Measurements from ENCODE around the gene DENND4C. TPM values are rescaled to one million over a fixed set of nuclear protein-coding genes. Genes with fewer than 3 reads are reported as not detected.
"Not testable (repeated sequence)": the region's sequence is repeated elsewhere in the genome, so short reads cannot be mapped to it uniquely, and the experiment has no call there.

DENND4C gene
- total RNA-seq, 1 experiment from 2014 or later = 40.1 TPM

DNA sequence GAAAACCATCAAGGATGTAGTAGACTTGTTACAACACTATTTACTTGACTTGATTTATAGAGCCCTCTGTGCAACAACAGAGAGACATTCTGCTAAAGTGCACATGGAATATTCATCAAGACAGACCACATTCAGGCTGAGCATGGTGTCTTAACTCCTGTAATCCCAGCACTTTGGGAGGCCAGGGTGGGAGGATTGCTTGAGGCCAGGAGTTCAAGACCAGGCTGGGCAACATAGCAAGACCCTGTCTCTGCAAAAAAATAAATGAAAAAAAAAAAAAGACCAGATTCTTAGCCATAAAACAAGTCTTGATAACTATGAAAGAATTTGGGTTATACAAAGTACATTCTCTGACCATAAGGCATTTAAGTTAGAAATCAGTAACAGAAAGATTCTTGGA is 25.3 kb downstream of the DENND4C start:
- ChIA-PET CTCF (no interaction called here), POLR2A (no interaction called here)
- TF ChIP-seq CTCF (IDR thresholded peaks at IDR 0.05; ENCODE audit: insufficient read depth in 1 of 2, low read depth in 1 of 2, low read length in 1 of 2, severe bottlenecking in 1 of 2, unreplicated experiment in 1 of 2) = no peak
- no peak overlapping the region for H3K4me3 Mint-ChIP-seq (ENCODE audit: unreplicated experiment)
- intact Hi-C loops (cut with micrococcal nuclease; ENCODE audit: unreplicated experiment) = no loop called here
- no peaks in the 10 kb centered on the region for H3K9me3 ChIP-seq
- peaks cover 11% of the 10 kb centered on the region for H3K4me1 Mint-ChIP-seq (ENCODE audit: low read depth, unreplicated experiment)
- no peaks in the 10 kb centered on the region for H3K36me3 ChIP-seq (ENCODE audit: control insufficient read depth, insufficient read depth, low read length)
- no peaks in the 10 kb centered on the region for H3K27me3 ChIP-seq (replicated peaks; ENCODE audit: control insufficient read depth, insufficient read depth, low read length)
- peaks cover 14% of the 10 kb centered on the region for H3K36me3 Mint-ChIP-seq (ENCODE audit: insufficient read depth, unreplicated experiment)
- no peak overlapping the region for H3K27ac Mint-ChIP-seq (ENCODE audit: unreplicated experiment)
- H3K4me1 ChIP-seq = peaks cover 5% of the 10 kb centered on the region; the same call in 1 of the 2 replicates
- no peaks in the 10 kb centered on the region for H3K9me3 Mint-ChIP-seq (ENCODE audit: unreplicated experiment)
- BruUV-seq (replicated peaks) = no TSS peak
- H3K4me3 ChIP-seq (ENCODE audit: low read depth, low read length) = no peak overlapping the region
- no peak for DNase-seq
- H3K27me3 Mint-ChIP-seq (ENCODE audit: insufficient read depth, unreplicated experiment) = no peaks in the 10 kb centered on the region

GRCh38 chr9:19259665-19260255 is 29.3 kb downstream of the DENND4C start:
- H3K4me3 Mint-ChIP-seq (ENCODE audit: unreplicated experiment); H3K9me3 Mint-ChIP-seq (ENCODE audit: unreplicated experiment); H3K4me3 ChIP-seq (ENCODE audit: low read depth, low read length); H3K9me3 ChIP-seq; H3K27ac Mint-ChIP-seq (ENCODE audit: unreplicated experiment); POLR2A ChIA-PET; H3K4me1 ChIP-seq; intact Hi-C loops (cut with micrococcal nuclease; ENCODE audit: unreplicated experiment); H3K36me3 ChIP-seq (ENCODE audit: control insufficient read depth, insufficient read depth, low read length); H3K27me3 Mint-ChIP-seq (ENCODE audit: insufficient read depth, unreplicated experiment); BruUV-seq (replicated peaks); H3K4me1 Mint-ChIP-seq (ENCODE audit: low read depth, unreplicated experiment); DNase-seq; H3K27me3 ChIP-seq (replicated peaks; ENCODE audit: control insufficient read depth, insufficient read depth, low read length): not testable (repeated sequence)
- CTCF ChIA-PET = interaction anchor here (0.7 kb wide), 1 partner anchor 404 kb away, joined by 3 read pairs; no protein-coding TSS in a partner anchor
- H3K36me3 Mint-ChIP-seq (ENCODE audit: insufficient read depth, unreplicated experiment) = peaks cover 20% of the 10 kb centered on the region

- H3K27me3 Mint-ChIP-seq (ENCODE audit: insufficient read depth, unreplicated experiment); H3K4me3 Mint-ChIP-seq (ENCODE audit: unreplicated experiment); H3K4me3 ChIP-seq (ENCODE audit: low read depth, low read length); H3K4me1 Mint-ChIP-seq (ENCODE audit: low read depth, unreplicated experiment); H3K9me3 ChIP-seq; H3K27ac Mint-ChIP-seq (ENCODE audit: unreplicated experiment); BruUV-seq (replicated peaks); H3K9me3 Mint-ChIP-seq (ENCODE audit: unreplicated experiment); H3K36me3 ChIP-seq (ENCODE audit: control insufficient read depth, insufficient read depth, low read length); H3K4me1 ChIP-seq; CTCF ChIA-PET; H3K27me3 ChIP-seq (replicated peaks; ENCODE audit: control insufficient read depth, insufficient read depth, low read length); DNase-seq; POLR2A ChIA-PET: not testable (repeated sequence)
- intact Hi-C loops (cut with micrococcal nuclease; ENCODE audit: unreplicated experiment) = loop anchor here (5.0 kb wide), 1 partner anchor 63 kb away; no protein-coding TSS in a partner anchor
- H3K36me3 Mint-ChIP-seq (ENCODE audit: insufficient read depth, unreplicated experiment) = peaks cover 18% of the 10 kb centered on the region
These were observed 35.1 kb downstream of the DENND4C start for GRCh38 chr9:19265602-19266001.

- H3K36me3 ChIP-seq (ENCODE audit: control insufficient read depth, insufficient read depth, low read length); H3K9me3 ChIP-seq; H3K4me3 Mint-ChIP-seq (ENCODE audit: unreplicated experiment); H3K4me3 ChIP-seq (ENCODE audit: low read depth, low read length); H3K4me1 Mint-ChIP-seq (ENCODE audit: low read depth, unreplicated experiment); H3K27me3 Mint-ChIP-seq (ENCODE audit: insufficient read depth, unreplicated experiment); H3K9me3 Mint-ChIP-seq (ENCODE audit: unreplicated experiment); DNase-seq; POLR2A ChIA-PET; H3K27me3 ChIP-seq (replicated peaks; ENCODE audit: control insufficient read depth, insufficient read depth, low read length); H3K27ac Mint-ChIP-seq (ENCODE audit: unreplicated experiment); CTCF ChIA-PET; BruUV-seq (replicated peaks); H3K4me1 ChIP-seq: not testable (repeated sequence)
- intact Hi-C loops (cut with micrococcal nuclease; ENCODE audit: unreplicated experiment) = loop anchor here (5.0 kb wide), 1 partner anchor 65 kb away; no protein-coding TSS in a partner anchor
- H3K36me3 Mint-ChIP-seq (ENCODE audit: insufficient read depth, unreplicated experiment) = peaks cover 18% of the 10 kb centered on the region
These were observed 36.4 kb downstream of the DENND4C start for GRCh38 chr9:19266778-19267384.

Data from Caco-2 (cell line).